HepG2 (cell line): ENCODE data around the gene RNLS. TPM values are rescaled to one million over a fixed set of nuclear protein-coding genes. Genes with fewer than 3 reads are reported as not detected.

ENCODE experiments used
- ATAC-seq: fragments of 200-7000 bp; cut with Tn5 transposase; 3 replicates; pipeline ENCODE4 v1.9.1; 2020; ENCODE audit warnings: mild to moderate bottlenecking, moderate library complexity
- BruUV-seq: library from RNA; stranded (reverse); fragments of 400-500 nt; replicated peaks from 2 replicates; lab custom pipeline; 2021; lab: Mats Ljungman, UMichigan
- CTCF ChIA-PET: fragments of 300-600 bp; formaldehyde crosslinking; extraction: SDS; loops from one replicate; lab custom pipeline; 2021; ENCODE audit warnings: low total read pairs, inconsistent platforms, low intra/inter-chr PET ratio; lab: Yijun Ruan, JAX
- POLR2A ChIA-PET: fragments of 350-600 bp; sonication (Branson Sonifier 250); formaldehyde crosslinking; loops from one replicate; lab custom pipeline; 2020; ENCODE audit warnings: antibody characterized with exemption, inconsistent platforms; lab: Yijun Ruan, JAX
- DNase-seq: peaks from one replicate; pipeline ENCODE4 v3.0.0-alpha.2; 2015; ENCODE audit warnings: low spot score
- FAIRE-seq: peaks from 3 replicates; lab custom pipeline; 2011; peaks lifted over from hg19 to GRCh38; lab: Jason Lieb, UNC
- H2AFZ ChIP-seq: one replicate; pipeline ENCODE4 v1.6.1; 2011; ENCODE audit warnings: low read length, inconsistent platforms
- H3K27ac ChIP-seq: fragments of 300-600 bp; 3 replicates; pipeline ENCODE4 v1.8.0; 2011; ENCODE audit warnings: mixed run types, mild to moderate bottlenecking, mixed read lengths, low read length, inconsistent platforms; ENCODE audit not compliant: insufficient read depth; ENCODE audit errors: extremely low read length
- H3K27me3 ChIP-seq, 2 experiments: fragments of 200-600 bp in 1 of 2; 2 replicates in 1 of 2; 3 replicates in 1 of 2; pipeline versions ENCODE4 v1.6.0 to v1.8.0; 2011; ENCODE audit warnings: low read length in 2 of 2, mild to moderate bottlenecking in 2 of 2, moderate library complexity in 2 of 2, inconsistent platforms in 1 of 2; ENCODE audit not compliant: insufficient read depth in 2 of 2, control insufficient read depth in 1 of 2
- H3K36me3 ChIP-seq, 2 experiments: fragments of 200-600 bp in 1 of 2; replicated peaks in 1 of 2; 2 replicates in 1 of 2; 3 replicates in 1 of 2; pipeline versions ENCODE4 v1.5.1 to v1.8.0; 2011; ENCODE audit warnings: low read length in 2 of 2, inconsistent platforms in 1 of 2; ENCODE audit not compliant: insufficient read depth in 2 of 2, control insufficient read depth in 1 of 2
- H3K4me1 ChIP-seq: 2 replicates; pipeline ENCODE4 v1.5.1; 2012; ENCODE audit warnings: low read length, inconsistent platforms; ENCODE audit not compliant: insufficient read depth
- H3K4me2 ChIP-seq: 2 replicates; pipeline ENCODE4 v1.6.0; 2011; ENCODE audit warnings: low read depth, low read length, inconsistent platforms
- H3K4me3 ChIP-seq, 3 experiments: fragments of 200-600 bp in 1 of 3; sonication (generic), shearing (Covaris generic) in 1 of 3; replicated peaks in 1 of 3; 2 replicates each; pipeline ENCODE4 v1.5.1; 2011 to 2016; ENCODE audit warnings: low read length in 3 of 3, inconsistent platforms in 2 of 3, low read depth in 2 of 3, mild to moderate bottlenecking in 2 of 3, control low read depth in 1 of 3, mixed read lengths in 1 of 3; ENCODE audit not compliant: insufficient read depth in 1 of 3
- H3K79me2 ChIP-seq: one replicate; pipeline ENCODE4 v1.6.1; 2011; ENCODE audit warnings: low read length, inconsistent platforms; ENCODE audit not compliant: insufficient read depth
- H3K9ac ChIP-seq: 2 replicates; pipeline ENCODE4 v1.6.0; 2011; ENCODE audit warnings: mild to moderate bottlenecking, low read depth, low read length, inconsistent platforms; ENCODE audit not compliant: insufficient read depth
- H3K9me3 ChIP-seq: 2 replicates; pipeline ENCODE4 v1.5.1; 2012; ENCODE audit warnings: mild to moderate bottlenecking, low read length
- H4K20me1 ChIP-seq: 2 replicates; pipeline ENCODE4 v1.6.0; 2011; ENCODE audit warnings: inconsistent platforms, mild to moderate bottlenecking, low read length, moderate library complexity; ENCODE audit not compliant: insufficient read depth
- AHR ChIP-seq: IDR thresholded peaks from 2 replicates; pipeline ENCODE4 v1.6.1; 2018; ENCODE audit warnings: missing genetic modification reagents, missing compliant biosample characterization
- CENPX ChIP-seq: sonication (generic); formaldehyde crosslinking; IDR thresholded peaks from 2 replicates; pipeline ENCODE4 v1.9.0; 2021; ENCODE audit warnings: mild to moderate bottlenecking, missing genetic modification reagents, moderate library complexity
- DMAP1 ChIP-seq: IDR thresholded peaks from 2 replicates; pipeline ENCODE4 v1.6.1; 2016
- MAFF ChIP-seq: IDR thresholded peaks from 2 replicates; pipeline ENCODE4 v1.6.1; 2011; ENCODE audit warnings: low read depth, low read length, improper control_type of control experiment
- MAFK ChIP-seq, 2 experiments: IDR thresholded peaks in 1 of 2; conservative IDR thresholded peaks in 1 of 2; 2 replicates each; pipeline ENCODE4 v1.6.1; 2011; ENCODE audit warnings: improper control_type of control experiment in 2 of 2, low read length in 2 of 2
- NR2F1 ChIP-seq, 2 experiments: fragments of 450-650 bp in 1 of 2; formaldehyde crosslinking in 1 of 2; IDR thresholded peaks; 2 replicates each; pipeline versions ENCODE4 v1.5.0 to v1.6.1; 2016 to 2020; ENCODE audit warnings: mild to moderate bottlenecking in 1 of 2, missing compliant biosample characterization in 1 of 2, missing genetic modification reagents in 1 of 2, moderate library complexity in 1 of 2
- SNAPC2 ChIP-seq: sonication (generic); formaldehyde crosslinking; IDR thresholded peaks from 2 replicates; pipeline ENCODE4 v1.8.1; 2022; ENCODE audit warnings: mild to moderate bottlenecking, missing genetic modification reagents
- SP140L ChIP-seq: sonication (generic); formaldehyde crosslinking; IDR thresholded peaks from 2 replicates; pipeline ENCODE4 v1.4.0; 2020; ENCODE audit warnings: missing genetic modification reagents, borderline replicate concordance
- ZNF124 ChIP-seq: sonication (generic); formaldehyde crosslinking; IDR thresholded peaks from 2 replicates; pipeline ENCODE4 v1.4.0; 2020; ENCODE audit warnings: missing genetic modification reagents
- ZNF878 ChIP-seq: sonication (generic); formaldehyde crosslinking; IDR thresholded peaks from 2 replicates; pipeline ENCODE4 v1.8.1; 2023; ENCODE audit warnings: mild to moderate bottlenecking, missing genetic modification reagents, moderate library complexity
- ZSCAN12 ChIP-seq: sonication (generic); formaldehyde crosslinking; IDR thresholded peaks from 2 replicates; pipeline ENCODE4 v1.9.0; 2021; ENCODE audit warnings: mild to moderate bottlenecking, missing genetic modification reagents
- WGBS: methylation state at CpG from one replicate; pipeline ENCODE4 v1.1.6; 2017; ENCODE audit warnings: low lambda C conversion rate; 5-methylcytosine and 5-hydroxymethylcytosine counted together
- in situ Hi-C: cut with HindIII; loops from 2 replicates; pipeline ENCODE4 v1.10.0; 2017; ENCODE audit warnings: low pct_unique_long_range_greater_than_20kb; ENCODE audit not compliant: extremely low pct_ligation_motif_present
- intact Hi-C: fragments of 100-400 bp; cut with micrococcal nuclease; formaldehyde crosslinking; loops from one replicate; pipeline ENCODE4 v1.10.0; 2022; ENCODE audit not compliant: unreplicated experiment
- polyA plus RNA-seq, 8 experiments: library from polyadenylated mRNA; depleted of rRNA in 3 of 8; stranded (reverse) in 7 of 8; unstranded in 1 of 8; fragments of >200 nt; fragmentation: Illumina TruSeq in 4 of 8; extraction: Trizol in 4 of 8; gene quantifications; 2 replicates each; pipeline versions ENCODE4 v1.2.1 to v1.2.3, GENCODE V29; 2011 to 2016; ENCODE audit warnings: low read depth in 4 of 8, missing spikeins in 1 of 8, mixed read lengths in 1 of 8; ENCODE audit not compliant: insufficient read depth in 1 of 8
- total RNA-seq, 5 experiments: library from RNA; depleted of rRNA; stranded (reverse); fragments of >200 nt; fragmentation: Illumina TruSeq; extraction: Trizol; gene quantifications; 2 replicates each; pipeline ENCODE4 v1.2.3, GENCODE V29; 2016; ENCODE audit warnings: low read depth in 1 of 5
- TF ChIP-seq, protein P1 (sequence below): sonication (generic); formaldehyde crosslinking; IDR thresholded peaks from 2 replicates; pipeline ENCODE4 v1.4.0; 2020; ENCODE audit warnings: missing genetic modification reagents, low read depth, mild to moderate bottlenecking, borderline replicate concordance

RNLS gene
- total and polyA plus RNA-seq, 2 of the 13 experiments (the other 11 are each of a cell fraction or from before 2014, with no cell fraction given) = not detected

DNA sequence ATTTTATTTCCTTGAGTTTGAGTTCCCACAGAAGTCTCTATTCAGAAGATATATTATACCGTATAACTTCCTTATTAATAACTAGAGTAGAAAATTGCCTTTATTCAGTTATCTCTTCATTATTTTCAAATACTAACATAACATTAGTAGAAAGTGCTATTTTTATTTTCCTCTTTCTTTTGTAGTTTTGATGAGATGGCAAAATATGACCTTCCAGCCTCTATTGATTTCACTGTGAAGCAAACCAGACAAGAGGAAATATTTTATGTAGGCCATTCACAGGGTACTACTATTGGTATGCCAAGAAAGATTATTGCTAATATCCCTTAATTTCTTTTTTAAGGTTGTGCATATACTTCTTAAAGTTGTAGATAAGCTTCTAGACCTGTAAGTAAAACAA, 11.4 kb upstream of the RNLS start:
- no peak overlapping the region for H3K27ac ChIP-seq
- H4K20me1 ChIP-seq = no peaks in the 10 kb centered on the region
- no peaks in the 10 kb centered on the region for H3K4me1 ChIP-seq
- DNase-seq (no peak), FAIRE-seq (no peak), ATAC-seq (no peak)
- no peak overlapping the region for H3K4me2 ChIP-seq
- H3K79me2 ChIP-seq = no peaks in the 10 kb centered on the region
- CTCF ChIA-PET = no interaction called here
- intact Hi-C loops = no loop called here
- POLR2A ChIA-PET = no interaction called here
- H3K9ac ChIP-seq = no peak overlapping the region
- no peaks in the 10 kb centered on the region for H3K9me3 ChIP-seq
- no peak overlapping the region for H3K4me3 ChIP-seq
- no TSS peak for BruUV-seq
- H3K36me3 ChIP-seq = no peaks in the 10 kb centered on the region
- WGBS = 39% methylated on average over 1 of the region's 1 CpG
- in situ Hi-C loops = no loop called here
- H3K27me3 ChIP-seq = no peaks in the 10 kb centered on the region
- TF ChIP-seq NR2F1 (CRISPR knock-in tag; IDR thresholded peaks at IDR 0.05) = no peak
- TF ChIP-seq ZNF124 (CRISPR knock-in tag) = no peak
- peak; percentile 29; the same call in 1 of the 2 replicates for TF ChIP-seq MAFF
- TF ChIP-seq CENPX = no peak
- no peak for TF ChIP-seq DMAP1 (CRISPR knock-in tag)
- TF ChIP-seq SNAPC2 = no peak
- TF ChIP-seq AHR (CRISPR knock-in tag) = no peak
- no peak for TF ChIP-seq ZNF878
- TF ChIP-seq, protein P1, sequence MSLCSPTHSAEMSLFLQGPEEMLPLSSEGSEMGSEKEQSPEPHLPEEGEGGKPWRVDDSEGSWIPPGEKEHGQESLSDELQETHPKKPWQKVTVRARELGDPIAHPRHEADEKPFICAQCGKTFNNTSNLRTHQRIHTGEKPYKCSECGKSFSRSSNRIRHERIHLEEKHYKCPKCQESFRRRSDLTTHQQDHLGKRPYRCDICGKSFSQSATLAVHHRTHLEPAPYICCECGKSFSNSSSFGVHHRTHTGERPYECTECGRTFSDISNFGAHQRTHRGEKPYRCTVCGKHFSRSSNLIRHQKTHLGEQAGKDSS (CRISPR knock-in tag) = no peak
- TF ChIP-seq ZSCAN12 (CRISPR knock-in tag) = no peak
- no peak for TF ChIP-seq SP140L (CRISPR knock-in tag)
- TF ChIP-seq MAFK (conservative IDR thresholded peaks at IDR 0.05 in 1 of 2, IDR thresholded peaks at IDR 0.05 in 1 of 2; ENCODE audit: low read length in 2 of 2) = peak; percentile 21 to 63; a peak in 3 of 4 replicates
- no peak overlapping the region for H2AFZ ChIP-seq
